ENCODE measurements around the gene CDH1. TPM values are rescaled to one million over a fixed set of nuclear protein-coding genes. Genes with fewer than 3 reads are reported as not detected.

CDH1 gene
- total RNA-seq, 1 donor from 2014 or later = 0.35 TPM

DNA sequence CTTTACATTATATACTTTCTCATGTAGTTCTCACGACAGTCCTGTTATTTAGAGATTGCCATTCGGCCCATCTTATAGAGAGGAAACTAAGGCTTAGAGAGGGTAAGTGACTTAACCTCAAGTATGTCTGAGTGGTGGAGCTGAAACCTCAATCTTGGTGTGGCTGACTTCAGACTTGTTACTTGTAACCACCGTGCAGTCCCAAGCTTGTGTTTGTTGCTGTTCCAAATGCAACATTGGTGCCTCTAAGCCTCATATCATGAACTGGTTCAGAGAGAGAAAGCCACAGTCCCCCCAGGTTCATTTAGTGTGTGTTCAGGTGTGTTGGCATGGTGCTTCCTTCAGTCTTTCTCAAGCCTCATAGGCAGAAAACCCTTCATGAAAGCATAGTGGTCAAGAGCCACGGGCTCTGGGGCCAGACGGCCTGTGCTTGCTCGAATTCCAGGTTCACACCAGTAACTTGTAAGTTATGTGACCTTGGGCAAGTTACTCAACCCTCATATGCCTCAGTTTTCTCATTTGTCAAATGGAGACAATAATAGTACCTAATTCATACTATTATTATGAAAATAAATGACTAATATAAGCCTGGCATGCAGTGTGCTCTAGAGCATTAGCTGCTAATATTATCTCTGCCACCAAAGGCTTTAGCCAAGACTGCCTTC, 39.9 kb downstream of the CDH1 start:
- Mint-ChIP-seq H3K27me3 (ENCODE audit: low read depth) (peaks cover 2% of the 10 kb centered on the region), H3K4me3 (ENCODE audit: unreplicated experiment) (no peak overlapping the region), H3K27ac (ENCODE audit: unreplicated experiment) (peak overlapping the region; percentile 47), H3K36me3 (ENCODE audit: low read depth) (no peaks in the 10 kb centered on the region), H3K4me1 (ENCODE audit: low read depth) (peaks cover 10% of the 10 kb centered on the region), H3K9me3 (ENCODE audit: low read depth) (no peaks in the 10 kb centered on the region)
- DNase-seq (ENCODE audit: low spot score) = no peak
- TF ChIP-seq, protein P1, sequence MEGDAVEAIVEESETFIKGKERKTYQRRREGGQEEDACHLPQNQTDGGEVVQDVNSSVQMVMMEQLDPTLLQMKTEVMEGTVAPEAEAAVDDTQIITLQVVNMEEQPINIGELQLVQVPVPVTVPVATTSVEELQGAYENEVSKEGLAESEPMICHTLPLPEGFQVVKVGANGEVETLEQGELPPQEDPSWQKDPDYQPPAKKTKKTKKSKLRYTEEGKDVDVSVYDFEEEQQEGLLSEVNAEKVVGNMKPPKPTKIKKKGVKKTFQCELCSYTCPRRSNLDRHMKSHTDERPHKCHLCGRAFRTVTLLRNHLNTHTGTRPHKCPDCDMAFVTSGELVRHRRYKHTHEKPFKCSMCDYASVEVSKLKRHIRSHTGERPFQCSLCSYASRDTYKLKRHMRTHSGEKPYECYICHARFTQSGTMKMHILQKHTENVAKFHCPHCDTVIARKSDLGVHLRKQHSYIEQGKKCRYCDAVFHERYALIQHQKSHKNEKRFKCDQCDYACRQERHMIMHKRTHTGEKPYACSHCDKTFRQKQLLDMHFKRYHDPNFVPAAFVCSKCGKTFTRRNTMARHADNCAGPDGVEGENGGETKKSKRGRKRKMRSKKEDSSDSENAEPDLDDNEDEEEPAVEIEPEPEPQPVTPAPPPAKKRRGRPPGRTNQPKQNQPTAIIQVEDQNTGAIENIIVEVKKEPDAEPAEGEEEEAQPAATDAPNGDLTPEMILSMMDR (IDR thresholded peaks at IDR 0.05) = no peak

DNA sequence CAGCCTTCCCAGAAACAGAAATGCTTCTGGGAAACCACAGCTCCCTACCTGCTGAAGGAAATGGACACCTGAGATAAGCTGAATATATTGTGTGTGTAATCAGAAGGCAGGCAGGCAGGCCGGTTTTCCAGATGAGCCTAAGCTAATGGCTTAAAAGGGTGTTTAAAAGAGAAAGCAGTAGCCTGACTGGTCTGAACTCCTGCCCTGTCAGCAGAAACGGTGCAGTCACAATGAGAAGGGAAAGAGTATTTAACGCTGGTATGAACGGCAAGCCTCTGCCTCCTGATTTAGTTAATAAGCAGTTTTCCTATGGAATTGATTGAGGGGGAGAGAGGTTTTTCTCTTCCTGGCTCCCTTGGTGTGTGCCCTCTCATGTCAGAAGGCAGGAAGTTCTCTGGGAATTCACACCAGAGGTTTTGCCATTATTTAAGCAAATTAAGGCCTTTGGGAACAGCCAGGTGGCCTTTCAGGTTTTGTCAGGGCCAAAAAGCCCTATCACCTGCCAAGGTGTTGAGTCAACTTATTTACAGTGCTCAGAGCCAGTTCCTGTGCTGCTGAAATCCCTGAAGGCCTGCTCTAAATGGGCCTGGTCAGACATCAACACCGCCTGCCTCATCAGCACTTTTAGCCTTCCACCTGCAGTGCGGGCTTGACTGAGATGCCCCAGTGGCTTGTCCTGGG, 41.6 kb downstream of the CDH1 start:
- Mint-ChIP-seq H3K4me3 (ENCODE audit: unreplicated experiment) (no peak overlapping the region), H3K27ac (ENCODE audit: unreplicated experiment) (no peak overlapping the region), H3K27me3 (ENCODE audit: low read depth) (peaks cover 2% of the 10 kb centered on the region), H3K9me3 (ENCODE audit: low read depth) (no peaks in the 10 kb centered on the region), H3K4me1 (ENCODE audit: low read depth) (peaks cover 10% of the 10 kb centered on the region), H3K36me3 (ENCODE audit: low read depth) (no peaks in the 10 kb centered on the region)
- DNase-seq (ENCODE audit: low spot score) = no peak
- TF ChIP-seq, protein P1 (IDR thresholded peaks at IDR 0.05) = no peak

DNA sequence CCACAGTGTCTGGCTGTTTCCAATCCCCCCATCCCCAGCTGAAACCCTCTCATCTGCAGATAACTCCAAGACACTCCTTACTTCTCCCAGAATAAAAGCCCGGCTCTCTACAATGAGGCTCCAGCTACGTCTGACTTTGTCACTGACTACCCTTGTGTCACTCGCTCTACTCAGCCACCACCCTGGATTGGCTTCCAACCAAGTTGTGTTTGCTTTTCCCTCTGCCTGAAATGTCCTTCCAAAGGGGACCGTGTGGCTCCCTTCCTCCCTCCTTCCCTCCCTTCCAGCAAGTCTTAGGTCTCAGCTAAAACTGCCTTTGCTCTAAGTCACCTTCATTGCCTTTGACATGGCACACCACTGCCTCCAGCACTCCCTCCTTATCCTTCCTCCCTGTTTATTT, 42.8 kb downstream of the CDH1 start:
- peaks cover 2% of the 10 kb centered on the region for H3K27me3 Mint-ChIP-seq (ENCODE audit: low read depth)
- no peak overlapping the region for H3K4me3 Mint-ChIP-seq (ENCODE audit: unreplicated experiment)
- TF ChIP-seq, protein P1 (IDR thresholded peaks at IDR 0.05) = no peak
- peaks cover 4% of the 10 kb centered on the region for H3K9me3 Mint-ChIP-seq (ENCODE audit: low read depth)
- no peak overlapping the region for H3K27ac Mint-ChIP-seq (ENCODE audit: unreplicated experiment)
- no peak for DNase-seq (ENCODE audit: low spot score)
- H3K4me1 Mint-ChIP-seq (ENCODE audit: low read depth) = peaks cover 10% of the 10 kb centered on the region
- no peaks in the 10 kb centered on the region for H3K36me3 Mint-ChIP-seq (ENCODE audit: low read depth)

DNA sequence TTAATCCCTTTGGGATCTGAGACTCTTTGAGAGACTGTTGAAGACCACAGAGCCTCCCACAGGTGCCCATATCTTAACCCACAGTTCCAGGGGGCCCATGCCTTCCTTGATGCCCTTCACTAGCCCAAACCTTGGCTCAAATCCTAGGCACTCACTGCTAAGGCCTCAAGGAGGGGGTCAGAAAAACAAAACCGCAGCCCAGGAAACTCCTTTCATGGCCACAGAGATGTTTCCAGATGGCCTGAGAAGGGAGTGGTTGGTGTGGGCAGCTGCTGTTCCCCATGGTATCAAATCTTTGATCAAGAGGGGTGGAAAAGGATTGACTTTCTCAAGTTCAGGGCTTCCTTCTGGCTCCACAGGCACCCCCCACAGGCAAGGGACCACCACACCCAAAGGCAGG, 44.7 kb downstream of the CDH1 start:
- Mint-ChIP-seq H3K4me3 (ENCODE audit: unreplicated experiment) (no peak overlapping the region), H3K9me3 (ENCODE audit: low read depth) (peaks cover 6% of the 10 kb centered on the region), H3K27me3 (ENCODE audit: low read depth) (peaks cover 2% of the 10 kb centered on the region), H3K27ac (ENCODE audit: unreplicated experiment) (no peak overlapping the region), H3K36me3 (ENCODE audit: low read depth) (no peaks in the 10 kb centered on the region), H3K4me1 (ENCODE audit: low read depth) (peaks cover 13% of the 10 kb centered on the region)
- TF ChIP-seq, protein P1 (IDR thresholded peaks at IDR 0.05) = no peak
- no peak for DNase-seq (ENCODE audit: low spot score)

DNA sequence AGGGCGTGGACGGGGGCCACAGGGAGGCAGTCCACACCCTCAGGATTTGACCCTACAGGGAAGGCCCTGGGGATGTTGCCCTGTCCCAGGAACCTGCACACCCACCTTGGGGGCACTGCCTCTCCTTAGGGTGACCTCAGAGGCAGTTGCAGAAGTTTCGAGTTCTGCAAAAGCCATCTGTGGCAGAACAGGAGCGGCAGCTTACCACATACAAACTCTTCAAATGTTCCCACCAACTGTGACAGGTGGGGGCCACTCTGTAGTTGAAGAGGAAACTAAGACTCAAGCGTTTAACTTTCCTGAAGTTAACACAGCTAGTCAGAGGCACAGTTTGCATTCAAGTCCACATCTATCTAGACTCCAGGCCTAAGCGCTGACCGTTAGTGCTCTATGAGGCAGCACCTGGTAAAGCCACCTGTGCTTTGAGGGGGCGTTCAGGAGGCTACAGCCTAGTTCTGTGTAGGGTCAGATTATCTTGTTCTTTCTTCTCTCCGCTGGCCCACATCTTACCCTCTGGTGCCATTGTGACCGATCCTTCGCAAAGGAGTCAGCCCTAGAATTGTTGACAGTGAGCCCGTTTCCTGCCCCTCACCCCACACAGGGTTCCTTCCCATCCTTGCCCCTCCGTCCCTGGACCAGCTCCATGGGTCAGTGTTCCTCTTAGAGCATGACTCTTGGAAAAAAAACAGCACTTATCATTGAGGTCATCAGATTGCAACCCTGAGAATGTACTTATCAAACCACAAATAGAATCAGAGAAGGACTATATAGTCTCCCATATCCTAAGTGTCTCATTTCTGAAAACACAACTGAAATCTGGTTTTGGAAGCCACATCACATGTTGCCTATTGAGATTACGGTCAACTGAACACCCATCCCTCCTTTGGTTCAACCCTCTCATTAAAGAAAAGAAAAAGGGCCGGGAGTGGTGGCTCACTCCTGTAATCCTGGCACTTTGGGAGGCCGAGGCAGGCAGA, 45.4 kb downstream of the CDH1 start:
- Mint-ChIP-seq H3K4me3 (ENCODE audit: unreplicated experiment) (no peak overlapping the region), H3K36me3 (ENCODE audit: low read depth) (no peaks in the 10 kb centered on the region), H3K27ac (ENCODE audit: unreplicated experiment) (no peak overlapping the region), H3K27me3 (ENCODE audit: low read depth) (peaks cover 2% of the 10 kb centered on the region), H3K4me1 (ENCODE audit: low read depth) (peaks cover 16% of the 10 kb centered on the region), H3K9me3 (ENCODE audit: low read depth) (peaks cover 6% of the 10 kb centered on the region)
- TF ChIP-seq, protein P1 (IDR thresholded peaks at IDR 0.05) = no peak
- no peak for DNase-seq (ENCODE audit: low spot score)
